HK-2 (cell line): ENCODE data around the gene PPFIA2.
A peak's percentile ranks its signal among the peaks of the same experiment; 100 is the strongest.

ENCODE experiments used
- DNase-seq: peaks from one replicate; pipeline ENCODE4 v3.0.0-alpha.2; 2018; ENCODE audit not compliant: unreplicated experiment

PPFIA2 gene

GRCh38 chr12:81211306-81211705 lies 547.8 kb downstream of the PPFIA2 start:
- no peak for DNase-seq

GRCh38 chr12:81209772-81210225 lies 549.4 kb downstream of the PPFIA2 start:
- DNase-seq: peak; percentile 8

- no peak for DNase-seq
These were observed 550.1 kb downstream of the PPFIA2 start for GRCh38 chr12:81209012-81209411.

- no peak for DNase-seq
These were observed 550.8 kb downstream of the PPFIA2 start for GRCh38 chr12:81208187-81208911.
